HepG2 (cell line): Measurements from ENCODE around the gene KCTD19. TPM values are rescaled to one million over a fixed set of nuclear protein-coding genes. Genes with fewer than 3 reads are reported as not detected.

Source experiments
- CCDC6 ChIP-seq: sonication (generic); formaldehyde crosslinking; IDR thresholded peaks from 2 replicates; pipeline ENCODE4 v1.8.1; 2022; ENCODE audit warnings: mild to moderate bottlenecking, missing genetic modification reagents, moderate library complexity
- CHD4 ChIP-seq: fragments of 200-600 bp; sonication (generic); IDR thresholded peaks from 2 replicates; pipeline ENCODE4 v1.7.0; 2017; ENCODE audit warnings: mild to moderate bottlenecking, low read length, borderline replicate concordance
- HMG20A ChIP-seq: IDR thresholded peaks from 2 replicates; pipeline ENCODE4 v1.6.1; 2016; ENCODE audit warnings: borderline replicate concordance
- IRF9 ChIP-seq: sonication (generic); formaldehyde crosslinking; IDR thresholded peaks from 2 replicates; pipeline ENCODE4 v1.8.0; 2022; ENCODE audit warnings: missing genetic modification reagents, mild to moderate bottlenecking, borderline replicate concordance
- KAT2B ChIP-seq: fragments of 150-350 bp; IDR thresholded peaks from 2 replicates; pipeline ENCODE4 v1.6.1; 2014; ENCODE audit warnings: low read depth, low read length, borderline replicate concordance
- MTF1 ChIP-seq: sonication (generic); formaldehyde crosslinking; IDR thresholded peaks from 2 replicates; pipeline ENCODE4 v1.5.0; 2020; ENCODE audit warnings: missing genetic modification reagents
- SP5 ChIP-seq: IDR thresholded peaks from 2 replicates; pipeline ENCODE4 v1.6.1; 2016; ENCODE audit warnings: low read depth, borderline replicate concordance
- TRAFD1 ChIP-seq: sonication (generic); formaldehyde crosslinking; IDR thresholded peaks from 2 replicates; pipeline ENCODE4 v1.5.1; 2020; ENCODE audit warnings: missing genetic modification reagents, mild to moderate bottlenecking, borderline replicate concordance
- TSC22D2 ChIP-seq: sonication (generic); formaldehyde crosslinking; IDR thresholded peaks from 2 replicates; pipeline ENCODE4 v1.5.1; 2020; ENCODE audit warnings: missing genetic modification reagents, mild to moderate bottlenecking, borderline replicate concordance
- YEATS4 ChIP-seq: sonication (generic); formaldehyde crosslinking; IDR thresholded peaks from 2 replicates; pipeline ENCODE4 v1.4.0; 2020; ENCODE audit warnings: missing genetic modification reagents, borderline replicate concordance
- ZFP91 ChIP-seq: sonication (generic); formaldehyde crosslinking; IDR thresholded peaks from 2 replicates; pipeline ENCODE4 v1.9.0; 2022; ENCODE audit warnings: missing genetic modification reagents, mild to moderate bottlenecking, borderline replicate concordance
- ZKSCAN5 ChIP-seq: sonication (generic); formaldehyde crosslinking; IDR thresholded peaks from 2 replicates; pipeline ENCODE4 v1.5.1; 2020; ENCODE audit warnings: mild to moderate bottlenecking, missing genetic modification reagents
- ZNF484 ChIP-seq: sonication (generic); formaldehyde crosslinking; IDR thresholded peaks from 2 replicates; pipeline ENCODE4 v1.5.1; 2020; ENCODE audit warnings: mild to moderate bottlenecking, low read depth, missing genetic modification reagents, borderline replicate concordance
- ZNF496 ChIP-seq: sonication (generic); formaldehyde crosslinking; IDR thresholded peaks from 2 replicates; pipeline ENCODE4 v1.8.1; 2023; ENCODE audit warnings: mild to moderate bottlenecking, moderate library complexity, missing genetic modification reagents; ENCODE audit not compliant: insufficient replicate concordance
- ZNF512B ChIP-seq: sonication (generic); formaldehyde crosslinking; IDR thresholded peaks from 2 replicates; pipeline ENCODE4 v1.5.1; 2020; ENCODE audit warnings: missing genetic modification reagents, mild to moderate bottlenecking, borderline replicate concordance
- ZNF570 ChIP-seq: sonication (generic); formaldehyde crosslinking; IDR thresholded peaks from 2 replicates; pipeline ENCODE4 v1.4.0; 2020; ENCODE audit warnings: mild to moderate bottlenecking, missing genetic modification reagents, borderline replicate concordance
- ZNF652 ChIP-seq: IDR thresholded peaks from 2 replicates; pipeline ENCODE4 v1.6.1; 2016; ENCODE audit warnings: low read depth, borderline replicate concordance
- ZNF770 ChIP-seq: sonication (generic); formaldehyde crosslinking; IDR thresholded peaks from 2 replicates; pipeline ENCODE4 v1.5.0; 2020; ENCODE audit warnings: mild to moderate bottlenecking, missing genetic modification reagents
- polyA plus RNA-seq, 8 experiments: library from polyadenylated mRNA; depleted of rRNA in 3 of 8; stranded (reverse) in 7 of 8; unstranded in 1 of 8; fragments of >200 nt; fragmentation: Illumina TruSeq in 4 of 8; extraction: Trizol in 4 of 8; gene quantifications; 2 replicates each; pipeline versions ENCODE4 v1.2.1 to v1.2.3, GENCODE V29; 2011 to 2016; ENCODE audit warnings: low read depth in 4 of 8, missing spikeins in 1 of 8, mixed read lengths in 1 of 8; ENCODE audit not compliant: insufficient read depth in 1 of 8
- total RNA-seq, 5 experiments: library from RNA; depleted of rRNA; stranded (reverse); fragments of >200 nt; fragmentation: Illumina TruSeq; extraction: Trizol; gene quantifications; 2 replicates each; pipeline ENCODE4 v1.2.3, GENCODE V29; 2016; ENCODE audit warnings: low read depth in 1 of 5

Gene KCTD19
- total and polyA plus RNA-seq, 2 of the 13 experiments (the other 11 are each of a cell fraction or from before 2014, with no cell fraction given) = not detected

- TF ChIP-seq TRAFD1 = no peak
- TF ChIP-seq ZNF496 (CRISPR knock-in tag) = no peak
- no peak for TF ChIP-seq CHD4
- TF ChIP-seq ZNF770 (CRISPR knock-in tag) = no peak
- no peak for TF ChIP-seq ZNF484
- TF ChIP-seq HMG20A (CRISPR knock-in tag) = no peak
- TF ChIP-seq SP5 = no peak
- TF ChIP-seq CCDC6 (CRISPR knock-in tag) = no peak
- no peak for TF ChIP-seq ZKSCAN5 (CRISPR knock-in tag)
- TF ChIP-seq ZNF512B (CRISPR knock-in tag) = no peak
- TF ChIP-seq TSC22D2 = no peak; the same call in 1 of the 2 replicates
- peak; percentile 47; the same call in 1 of the 2 replicates for TF ChIP-seq ZFP91 (CRISPR knock-in tag)
- 0 out of 2 replicates have a peak, but pooled peaks have one; percentile 41 for TF ChIP-seq YEATS4 (CRISPR knock-in tag)
- no peak; the same call in 1 of the 2 replicates for TF ChIP-seq IRF9 (CRISPR knock-in tag)
- TF ChIP-seq MTF1 = no peak
- TF ChIP-seq ZNF652 (CRISPR knock-in tag) = no peak
- TF ChIP-seq ZNF570 = no peak
- no peak for TF ChIP-seq KAT2B
Observed at GRCh38 chr16:67248401-67249177, 78.0 kb downstream of the KCTD19 start, which contains the start of gene SLC9A5 (continued).
